SK-N-SH (cell line): Measurements from ENCODE around the gene ANO3.

Experiments used
- EP300 ChIP-seq, 2 experiments: IDR thresholded peaks; 2 replicates each; pipeline versions ENCODE4 v1.4.0 to v1.6.1; 2012; ENCODE audit warnings: borderline replicate concordance in 1 of 2, low read depth in 1 of 2, low read length in 1 of 2
- MXI1 ChIP-seq: IDR thresholded peaks from 2 replicates; pipeline ENCODE4 v1.6.1; 2012; ENCODE audit warnings: mild to moderate bottlenecking, low read depth, low read length, improper control_type of control experiment
- POLR2AphosphoS5 ChIP-seq: IDR thresholded peaks from 2 replicates; pipeline ENCODE4 v1.6.1; 2012; ENCODE audit warnings: low read depth, low read length
- RAD21 ChIP-seq: IDR thresholded peaks from 2 replicates; pipeline ENCODE4 v1.6.1; 2012; ENCODE audit warnings: mild to moderate bottlenecking, low read length
- SMC3 ChIP-seq: IDR thresholded peaks from 2 replicates; pipeline ENCODE4 v1.6.1; 2012; ENCODE audit warnings: low read depth, low read length, improper control_type of control experiment
- TF ChIP-seq, protein P1 (sequence below): fragments of 200-600 bp; sonication (generic); IDR thresholded peaks from 2 replicates; pipeline ENCODE4 v1.6.1; 2017; ENCODE audit warnings: antibody characterized with exemption, mild to moderate bottlenecking, moderate library complexity

DNA sequence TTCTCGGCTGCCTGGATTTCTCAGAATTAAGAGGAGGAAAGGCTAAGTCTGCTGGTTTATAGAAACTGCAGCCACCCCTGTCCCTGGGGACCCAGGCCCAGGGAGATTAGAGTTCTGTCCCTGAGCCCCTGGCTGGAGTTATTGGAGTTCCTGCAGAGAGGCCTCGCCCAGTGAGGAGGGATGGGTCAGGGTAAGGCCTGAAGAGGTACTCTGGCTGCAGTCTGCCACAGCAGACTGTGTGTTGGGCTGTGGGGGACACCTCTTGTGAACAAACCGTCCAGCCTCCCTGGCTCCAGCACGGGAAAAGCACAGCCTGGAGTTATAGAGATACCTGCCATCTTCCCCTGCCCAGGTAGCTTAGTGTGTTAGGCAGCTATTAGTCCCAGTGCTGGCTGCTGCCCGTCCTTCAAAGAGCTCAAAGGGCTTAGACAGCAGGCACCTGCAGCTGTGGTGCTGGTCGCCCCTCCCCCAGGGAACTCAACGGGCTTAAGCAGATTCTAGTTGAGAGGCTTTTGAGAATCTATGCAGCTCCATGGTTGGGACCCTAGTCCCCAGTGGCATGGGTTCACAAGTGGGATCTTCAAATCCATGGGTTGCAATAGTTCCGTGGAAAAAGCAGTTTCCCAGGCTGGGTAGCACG, 276.7 kb downstream of the ANO3 start:
- TF ChIP-seq, protein P1, sequence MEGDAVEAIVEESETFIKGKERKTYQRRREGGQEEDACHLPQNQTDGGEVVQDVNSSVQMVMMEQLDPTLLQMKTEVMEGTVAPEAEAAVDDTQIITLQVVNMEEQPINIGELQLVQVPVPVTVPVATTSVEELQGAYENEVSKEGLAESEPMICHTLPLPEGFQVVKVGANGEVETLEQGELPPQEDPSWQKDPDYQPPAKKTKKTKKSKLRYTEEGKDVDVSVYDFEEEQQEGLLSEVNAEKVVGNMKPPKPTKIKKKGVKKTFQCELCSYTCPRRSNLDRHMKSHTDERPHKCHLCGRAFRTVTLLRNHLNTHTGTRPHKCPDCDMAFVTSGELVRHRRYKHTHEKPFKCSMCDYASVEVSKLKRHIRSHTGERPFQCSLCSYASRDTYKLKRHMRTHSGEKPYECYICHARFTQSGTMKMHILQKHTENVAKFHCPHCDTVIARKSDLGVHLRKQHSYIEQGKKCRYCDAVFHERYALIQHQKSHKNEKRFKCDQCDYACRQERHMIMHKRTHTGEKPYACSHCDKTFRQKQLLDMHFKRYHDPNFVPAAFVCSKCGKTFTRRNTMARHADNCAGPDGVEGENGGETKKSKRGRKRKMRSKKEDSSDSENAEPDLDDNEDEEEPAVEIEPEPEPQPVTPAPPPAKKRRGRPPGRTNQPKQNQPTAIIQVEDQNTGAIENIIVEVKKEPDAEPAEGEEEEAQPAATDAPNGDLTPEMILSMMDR, result no peak
- TF ChIP-seq POLR2AphosphoS5 (no peak), SMC3 (no peak), RAD21 (no peak), MXI1 (no peak), EP300 (IDR thresholded peaks at IDR 0.05; ENCODE audit: borderline replicate concordance in 1 of 2, low read depth in 1 of 2, low read length in 1 of 2) (no peak)
